Activated T-helper 1 cell treated with Interleukin-2 at 50 U/mL for 16 hours (primary cell): ENCODE results near the gene SUGCT.

Source experiments
- DNase-seq: peaks from one replicate; pipeline ENCODE4 v3.0.0-alpha.2; 2020; ENCODE audit warnings: low read depth

SUGCT gene

GRCh38 chr7:40329601-40330153 lies 194.9 kb downstream of the SUGCT start:
- no peak for DNase-seq

GRCh38 chr7:40330408-40330807 lies 195.6 kb downstream of the SUGCT start:
- no peak for DNase-seq

- DNase-seq: no peak
These were observed 197.1 kb downstream of the SUGCT start for GRCh38 chr7:40331915-40332314.

GRCh38 chr7:40332516-40332915 lies 197.7 kb downstream of the SUGCT start:
- DNase-seq: no peak

GRCh38 chr7:40341836-40342235 lies 207.0 kb downstream of the SUGCT start:
- DNase-seq: no peak

GRCh38 chr7:40346554-40346953 lies 211.7 kb downstream of the SUGCT start:
- no peak for DNase-seq

- DNase-seq: no peak
These were observed 213.4 kb downstream of the SUGCT start for GRCh38 chr7:40348126-40348728.

GRCh38 chr7:40350100-40350499 lies 215.3 kb downstream of the SUGCT start:
- DNase-seq: no peak

- DNase-seq: no peak
These were observed 219.9 kb downstream of the SUGCT start for GRCh38 chr7:40354711-40355110.

- DNase-seq: no peak
These were observed 221.5 kb downstream of the SUGCT start for GRCh38 chr7:40356312-40356711.

GRCh38 chr7:40356871-40357709 lies 222.3 kb downstream of the SUGCT start:
- no peak for DNase-seq

GRCh38 chr7:40369641-40370277 lies 235.0 kb downstream of the SUGCT start:
- no peak for DNase-seq

GRCh38 chr7:40371806-40372440 lies 237.1 kb downstream of the SUGCT start:
- DNase-seq: no peak

- DNase-seq: no peak
These were observed 239.8 kb downstream of the SUGCT start for GRCh38 chr7:40374575-40374974.

- DNase-seq: no peak
These were observed 245.3 kb downstream of the SUGCT start for GRCh38 chr7:40380111-40380510.

- DNase-seq: no peak
These were observed 247.3 kb downstream of the SUGCT start for GRCh38 chr7:40382145-40382544.

GRCh38 chr7:40393660-40394059 lies 258.9 kb downstream of the SUGCT start:
- no peak for DNase-seq

GRCh38 chr7:40394400-40394799 lies 259.6 kb downstream of the SUGCT start:
- DNase-seq: no peak

- no peak for DNase-seq
These were observed 265.7 kb downstream of the SUGCT start for GRCh38 chr7:40400525-40400924.

GRCh38 chr7:40401406-40401805 lies 266.6 kb downstream of the SUGCT start:
- no peak for DNase-seq

- no peak for DNase-seq
These were observed 267.9 kb downstream of the SUGCT start for GRCh38 chr7:40402661-40403060.

GRCh38 chr7:40403703-40404476 lies 269.1 kb downstream of the SUGCT start:
- no peak for DNase-seq
